GM12878 (cell line): ENCODE data around the gene GPER1. TPM values are rescaled to one million over a fixed set of nuclear protein-coding genes. Genes with fewer than 3 reads are reported as not detected.

Source experiments
- ATAC-seq: fragments of 200-7000 bp; cut with Tn5 transposase; 3 replicates; pipeline ENCODE4 v1.9.1; 2020; ENCODE audit warnings: mild to moderate bottlenecking, moderate library complexity
- BruUV-seq: library from RNA; stranded (reverse); fragments of 400-500 nt; replicated peaks from 2 replicates; lab custom pipeline; 2021; lab: Mats Ljungman, UMichigan
- CTCF ChIA-PET: fragments of 300-600 bp; sonication (Branson Sonifier 250); formaldehyde crosslinking; extraction: SDS; loops from one replicate; lab custom pipeline; 2021; ENCODE audit warnings: inconsistent platforms; lab: Yijun Ruan, JAX
- POLR2A ChIA-PET: fragments of 350-600 bp; formaldehyde crosslinking; extraction: SDS; loops from one replicate; lab custom pipeline; 2021; ENCODE audit warnings: inconsistent platforms; lab: Charles Lee
- RAD21 ChIA-PET: fragments of 300-600 bp; sonication (Branson Sonifier 250); formaldehyde crosslinking; loops from one replicate; lab custom pipeline; 2023; ENCODE audit warnings: antibody characterized with exemption; ENCODE audit not compliant: unreplicated experiment; lab: Charles Lee
- SMC1A ChIA-PET: fragments of 300-600 bp; sonication (Branson Sonifier 250); formaldehyde crosslinking; loops from one replicate; lab custom pipeline; 2023; ENCODE audit not compliant: unreplicated experiment, uncharacterized antibody; lab: Charles Lee
- DNase-seq: peaks from one replicate; pipeline ENCODE4 v3.0.0-alpha.2; 2011; ENCODE audit warnings: low read depth, low spot score
- FAIRE-seq: peaks from 3 replicates; lab custom pipeline; 2011; peaks lifted over from hg19 to GRCh38; lab: Jason Lieb, UNC
- H2AFZ ChIP-seq: 2 replicates; pipeline ENCODE4 v1.6.0; 2011; ENCODE audit warnings: low read depth, low read length, control low read depth; ENCODE audit not compliant: control insufficient read depth
- H3K27ac ChIP-seq: 2 replicates; pipeline ENCODE4 v1.5.1; 2011; ENCODE audit warnings: control low read depth; ENCODE audit not compliant: control insufficient read depth, insufficient read depth
- H3K27me3 ChIP-seq, 2 experiments: replicated peaks in 1 of 2; 2 replicates each; pipeline versions ENCODE4 v1.6.0 to v1.6.1; 2011; ENCODE audit warnings: low read length in 1 of 2; ENCODE audit not compliant: control insufficient read depth in 2 of 2, insufficient read depth in 2 of 2
- H3K36me3 ChIP-seq, 2 experiments: 2 replicates each; pipeline ENCODE4 v1.5.1; 2011; ENCODE audit warnings: low read length in 1 of 2; ENCODE audit not compliant: control insufficient read depth in 2 of 2, insufficient read depth in 2 of 2
- H3K4me1 ChIP-seq: 2 replicates; pipeline ENCODE4 v1.6.1; 2011; ENCODE audit warnings: mild to moderate bottlenecking, low read length, moderate library complexity, mixed read lengths; ENCODE audit not compliant: control insufficient read depth, insufficient read depth
- H3K4me2 ChIP-seq: 2 replicates; pipeline ENCODE4 v1.6.0; 2011; ENCODE audit warnings: control low read depth; ENCODE audit not compliant: control insufficient read depth, insufficient read depth
- H3K4me3 ChIP-seq: fragments of 200-600 bp; sonication (generic); 2 replicates; pipeline ENCODE4 v1.5.1; 2016
- H3K79me2 ChIP-seq: 2 replicates; pipeline ENCODE4 v1.6.0; 2011; ENCODE audit warnings: low read length; ENCODE audit not compliant: control insufficient read depth, insufficient read depth
- H3K9ac ChIP-seq: 2 replicates; pipeline ENCODE4 v1.8.0; 2011; ENCODE audit warnings: low read length, control low read depth, mixed read lengths; ENCODE audit not compliant: control insufficient read depth, insufficient read depth
- H3K9me3 ChIP-seq: replicated peaks from 3 replicates; pipeline ENCODE4 v1.5.1; 2011; ENCODE audit warnings: mild to moderate bottlenecking, low read length; ENCODE audit not compliant: control insufficient read depth, insufficient read depth
- H4K20me1 ChIP-seq: 2 replicates; pipeline ENCODE4 v1.6.0; 2011; ENCODE audit not compliant: control insufficient read depth, insufficient read depth
- BCL11A ChIP-seq: IDR thresholded peaks from 2 replicates; pipeline ENCODE4 v1.6.1; 2011; ENCODE audit warnings: low read depth, low read length
- CBX5 ChIP-seq: sonication (generic); IDR thresholded peaks from 2 replicates; pipeline ENCODE4 v1.6.1; 2016; ENCODE audit warnings: low read depth, moderate library complexity, mild to moderate bottlenecking, inconsistent platforms
- EGR1 ChIP-seq, 2 experiments: IDR thresholded peaks; 1 replicate in 1 of 2; 2 replicates in 1 of 2; pipeline ENCODE4 v1.6.1; 2011 to 2012; ENCODE audit warnings: low read depth in 2 of 2, low read length in 2 of 2, borderline replicate concordance in 1 of 2, mild to moderate bottlenecking in 1 of 2, moderate library complexity in 1 of 2
- EP300 ChIP-seq, 2 experiments: fragments of 150-350 bp in 1 of 2; IDR thresholded peaks; 2 replicates each; pipeline ENCODE4 v1.6.1; 2011 to 2012; ENCODE audit warnings: low read depth in 2 of 2, low read length in 2 of 2, borderline replicate concordance in 1 of 2, improper control_type of control experiment in 1 of 2, inconsistent platforms in 1 of 2; ENCODE audit not compliant: control insufficient read depth in 1 of 2
- FOXM1 ChIP-seq: IDR thresholded peaks from 2 replicates; pipeline ENCODE4 v1.6.1; 2012; ENCODE audit warnings: low read depth, mild to moderate bottlenecking, inconsistent platforms, low read length, moderate library complexity
- GABPA ChIP-seq: IDR thresholded peaks from 2 replicates; pipeline ENCODE4 v1.6.1; 2014; ENCODE audit warnings: antibody characterized with exemption, low read depth, mild to moderate bottlenecking, inconsistent platforms
- HDGF ChIP-seq: fragments of 450-650 bp; IDR thresholded peaks from 2 replicates; pipeline ENCODE4 v1.6.1; 2016; ENCODE audit warnings: antibody characterized with exemption
- KDM1A ChIP-seq: fragments of 200-600 bp; sonication (generic); IDR thresholded peaks from 2 replicates; pipeline ENCODE4 v1.6.1; 2016; ENCODE audit warnings: borderline replicate concordance
- MEF2B ChIP-seq: fragments of 450-650 bp; IDR thresholded peaks from 2 replicates; pipeline ENCODE4 v1.6.1; 2018; ENCODE audit warnings: mild to moderate bottlenecking, moderate library complexity; ENCODE audit not compliant: partially characterized antibody, poor library complexity, severe bottlenecking
- MXI1 ChIP-seq: fragments of 150-350 bp; IDR thresholded peaks from 2 replicates; pipeline ENCODE4 v1.6.1; 2011; ENCODE audit warnings: low read depth, mild to moderate bottlenecking, inconsistent platforms, low read length, improper control_type of control experiment
- NFIC ChIP-seq: IDR thresholded peaks from 2 replicates; pipeline ENCODE4 v1.6.1; 2012; ENCODE audit warnings: low read depth, mild to moderate bottlenecking, inconsistent platforms, low read length, moderate library complexity
- POLR2AphosphoS5 ChIP-seq: IDR thresholded peaks from 2 replicates; pipeline ENCODE4 v1.6.1; 2011; ENCODE audit warnings: mild to moderate bottlenecking, low read length, inconsistent platforms
- RAD21 ChIP-seq: IDR thresholded peaks from 2 replicates; pipeline ENCODE4 v1.6.1; 2011; ENCODE audit warnings: mild to moderate bottlenecking, low read depth, low read length, moderate library complexity; ENCODE audit not compliant: insufficient read depth
- SMARCA5 ChIP-seq: fragments of 450-650 bp; IDR thresholded peaks from 2 replicates; pipeline ENCODE4 v1.6.1; 2017; ENCODE audit warnings: mild to moderate bottlenecking
- TARDBP ChIP-seq: IDR thresholded peaks from 2 replicates; pipeline ENCODE4 v1.6.1; 2016; ENCODE audit warnings: borderline replicate concordance
- WGBS: methylation state at CpG from one replicate; pipeline ENCODE4 v1.1.6; 2016; ENCODE audit warnings: low lambda C conversion rate; ENCODE audit not compliant: insufficient replicate concordance, insufficient coverage; ENCODE audit errors: missing lambda C conversion rate; 5-methylcytosine and 5-hydroxymethylcytosine counted together
- in situ Hi-C: fragments of 300-500 bp; cut with MboI; formaldehyde crosslinking; loops from 9 replicates; pipeline ENCODE4 v1.14.3; 2018; ENCODE audit warnings: mixed read lengths
- intact Hi-C: fragments of 100-400 bp; cut with micrococcal nuclease; formaldehyde crosslinking; loops from one replicate; pipeline ENCODE4 v1.14.2; 2022; ENCODE audit not compliant: unreplicated experiment
- polyA plus RNA-seq, 11 experiments: library from polyadenylated mRNA; depleted of rRNA in 4 of 11; unstranded in 6 of 11; stranded (reverse) in 5 of 11; fragments of >200 nt; fragmentation: Nextera tagmentation in 4 of 11; fragmentation: Illumina TruSeq in 1 of 11; extraction: Ambion mirVana in 4 of 11; extraction: Trizol in 1 of 11; gene quantifications; 1 replicate in 1 of 11; 2 replicates in 10 of 11; pipeline versions ENCODE4 v1.2.1 to v1.2.3, GENCODE V29; 2011 to 2016; ENCODE audit warnings: inconsistent platforms in 2 of 11, missing spikeins in 2 of 11, low read depth in 1 of 11
- total RNA-seq, 4 experiments: library from RNA; depleted of rRNA in 3 of 4; stranded (reverse); fragments of >200 nt in 3 of 4; fragmentation: Illumina TruSeq in 1 of 4; extraction: Trizol in 1 of 4; gene quantifications; 2 replicates each; pipeline versions ENCODE4 v1.2.1 to v1.2.3, GENCODE V29; 2013 to 2021
- TF ChIP-seq, protein P1 (sequence below): IDR thresholded peaks from 2 replicates; pipeline ENCODE4 v1.6.1; 2011; ENCODE audit warnings: low read depth, mild to moderate bottlenecking, low read length, moderate library complexity, borderline replicate concordance; ENCODE audit errors: extremely low read depth
- TF ChIP-seq, protein P2 (sequence below): fragments of 450-650 bp; IDR thresholded peaks from 2 replicates; pipeline ENCODE4 v1.6.1; 2017; ENCODE audit warnings: low read depth, mild to moderate bottlenecking, moderate library complexity
- TF ChIP-seq, protein P3 (sequence below): IDR thresholded peaks from 2 replicates; pipeline ENCODE4 v1.6.1; 2011; ENCODE audit warnings: mild to moderate bottlenecking, low read depth, low read length, moderate library complexity; ENCODE audit not compliant: insufficient replicate concordance

Gene GPER1
- total and polyA plus RNA-seq, 10 of the 15 experiments (the other 5 are each of a cell fraction or from before 2014, with no cell fraction given) = 0.03 to 6.5 (median 2.6) TPM

DNA sequence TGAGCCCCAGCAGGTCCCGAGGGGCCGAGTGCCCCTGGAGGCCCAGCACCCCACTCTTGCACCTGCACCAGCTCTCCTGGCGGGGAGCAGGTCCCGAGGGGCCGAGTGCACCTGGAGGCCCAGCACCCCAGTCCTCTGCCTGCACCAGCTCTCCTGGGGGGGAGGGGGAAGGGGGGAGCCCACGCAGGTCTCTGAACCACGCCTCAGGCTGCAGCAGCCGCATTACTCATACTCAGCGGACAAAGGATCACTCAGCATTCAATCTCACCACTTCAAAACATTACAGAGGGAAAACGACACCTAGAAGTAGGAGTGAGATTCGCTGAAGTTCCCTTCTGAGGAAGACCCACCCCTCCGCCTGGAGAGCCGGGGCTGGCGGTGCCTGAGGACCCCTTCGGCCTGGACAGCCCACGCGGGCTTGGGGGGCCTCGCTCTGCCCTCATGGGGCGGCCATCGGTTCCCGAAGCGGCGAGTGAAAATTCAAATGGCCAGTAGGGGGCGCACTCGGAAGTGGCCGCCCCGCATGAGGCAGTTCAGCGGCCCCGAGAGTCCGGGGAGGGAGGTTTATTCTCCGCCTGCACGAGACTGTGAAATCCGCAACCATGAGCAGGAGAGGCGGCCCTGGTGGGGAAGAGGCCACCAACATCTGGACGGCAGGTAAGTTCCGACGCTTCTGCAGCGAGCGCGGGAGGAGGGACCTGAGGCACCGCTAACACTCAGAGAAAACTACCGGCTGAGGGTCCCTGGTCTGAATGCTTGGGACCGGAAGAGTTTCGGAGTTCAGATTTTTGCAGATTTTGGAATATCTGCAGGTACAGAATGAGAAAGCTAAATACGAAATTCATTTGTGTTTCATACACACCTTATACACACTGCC, 1.1 kb upstream of the GPER1 start:
- H3K9ac ChIP-seq = peak overlapping the region; percentile 78
- BruUV-seq = TSS peak; percentile 85
- ChIA-PET RAD21 (interaction anchor here (0.6 to 3.7 kb wide), 32 partner anchors 8 to 742 kb away, joined by 3 to 41 read pairs (median 4); partner anchors contain the start of gene ZFAND2A), CTCF (interaction anchor here (0.6 to 5.7 kb wide), 34 partner anchors 9 to 135 kb away, joined by 3 to 77 read pairs (median 4); a partner anchor contains a TSS), SMC1A (interaction anchor here (0.7 to 4.2 kb wide), 24 partner anchors 8 to 177 kb away, joined by 3 to 38 read pairs (median 6); a partner anchor contains a TSS), POLR2A (interaction anchor here (0.5 to 2.7 kb wide), 23 partner anchors 8 to 169 kb away, joined by 3 to 16 read pairs (median 5); partner anchors contain the start of genes COX19 and ZFAND2A)
- peak overlapping the region; percentile 96 for H3K4me2 ChIP-seq
- intact Hi-C loops (loop anchor here (1.0 to 5.0 kb wide), 4 partner anchors 16 to 95 kb away; a partner anchor contains a TSS), in situ Hi-C loops (no loop called here)
- peaks cover 3% of the 10 kb centered on the region for H3K79me2 ChIP-seq
- peaks cover 12% of the 10 kb centered on the region for H3K4me1 ChIP-seq
- H3K36me3 ChIP-seq = peaks cover 0 to 6% of the 10 kb centered on the region in 2 experiments; a peak in 2 of 4 replicates
- peak overlapping the region; percentile 43; the same call in 1 of the 2 replicates for H3K4me3 ChIP-seq
- H3K27me3 ChIP-seq = no peaks in the 10 kb centered on the region
- peak overlapping the region; percentile 92 for H2AFZ ChIP-seq
- ATAC-seq (peak; percentile 96), DNase-seq (no peak), FAIRE-seq (peak; percentile 75)
- H3K27ac ChIP-seq = peak overlapping the region; percentile 76
- H4K20me1 ChIP-seq = no peaks in the 10 kb centered on the region
- H3K9me3 ChIP-seq = no peaks in the 10 kb centered on the region
- 1% methylated on average over 45 of the region's 45 CpGs for WGBS
- TF ChIP-seq NFIC (peak; percentile 60; the same call in 1 of the 2 replicates), POLR2AphosphoS5 (peak; percentile 44; the same call in 1 of the 2 replicates), RAD21 (peak; percentile 57; the same call in 1 of the 2 replicates), KDM1A (no peak), EGR1 (IDR thresholded peaks at IDR 0.05; ENCODE audit: borderline replicate concordance in 1 of 2, low read depth in 2 of 2, low read length in 2 of 2) (peak in 1 of 2 experiments; percentile 63; a peak in 1 of 3 replicates), CBX5 (peak; percentile 53; the same call in 1 of the 2 replicates), FOXM1 (peak; percentile 34), SMARCA5 (peak; percentile 95), MEF2B (peak; percentile 99), TARDBP (no peak), GABPA (no peak), EP300 (IDR thresholded peaks at IDR 0.05; ENCODE audit: borderline replicate concordance in 1 of 2, control insufficient read depth in 1 of 2, low read depth in 2 of 2, low read length in 2 of 2) (peak; percentile 64 to 72), MXI1 (peak; percentile 66), BCL11A (no peak), HDGF (0 out of 2 replicates have a peak, but pooled peaks have one; percentile 72)
- TF ChIP-seq, protein P1, sequence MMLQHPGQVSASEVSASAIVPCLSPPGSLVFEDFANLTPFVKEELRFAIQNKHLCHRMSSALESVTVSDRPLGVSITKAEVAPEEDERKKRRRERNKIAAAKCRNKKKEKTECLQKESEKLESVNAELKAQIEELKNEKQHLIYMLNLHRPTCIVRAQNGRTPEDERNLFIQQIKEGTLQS = no peak
- TF ChIP-seq, protein P2, sequence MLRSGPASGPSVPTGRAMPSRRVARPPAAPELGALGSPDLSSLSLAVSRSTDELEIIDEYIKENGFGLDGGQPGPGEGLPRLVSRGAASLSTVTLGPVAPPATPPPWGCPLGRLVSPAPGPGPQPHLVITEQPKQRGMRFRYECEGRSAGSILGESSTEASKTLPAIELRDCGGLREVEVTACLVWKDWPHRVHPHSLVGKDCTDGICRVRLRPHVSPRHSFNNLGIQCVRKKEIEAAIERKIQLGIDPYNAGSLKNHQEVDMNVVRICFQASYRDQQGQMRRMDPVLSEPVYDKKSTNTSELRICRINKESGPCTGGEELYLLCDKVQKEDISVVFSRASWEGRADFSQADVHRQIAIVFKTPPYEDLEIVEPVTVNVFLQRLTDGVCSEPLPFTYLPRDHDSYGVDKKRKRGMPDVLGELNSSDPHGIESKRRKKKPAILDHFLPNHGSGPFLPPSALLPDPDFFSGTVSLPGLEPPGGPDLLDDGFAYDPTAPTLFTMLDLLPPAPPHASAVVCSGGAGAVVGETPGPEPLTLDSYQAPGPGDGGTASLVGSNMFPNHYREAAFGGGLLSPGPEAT = no peak; the same call in 1 of the 2 replicates
- TF ChIP-seq, protein P3, sequence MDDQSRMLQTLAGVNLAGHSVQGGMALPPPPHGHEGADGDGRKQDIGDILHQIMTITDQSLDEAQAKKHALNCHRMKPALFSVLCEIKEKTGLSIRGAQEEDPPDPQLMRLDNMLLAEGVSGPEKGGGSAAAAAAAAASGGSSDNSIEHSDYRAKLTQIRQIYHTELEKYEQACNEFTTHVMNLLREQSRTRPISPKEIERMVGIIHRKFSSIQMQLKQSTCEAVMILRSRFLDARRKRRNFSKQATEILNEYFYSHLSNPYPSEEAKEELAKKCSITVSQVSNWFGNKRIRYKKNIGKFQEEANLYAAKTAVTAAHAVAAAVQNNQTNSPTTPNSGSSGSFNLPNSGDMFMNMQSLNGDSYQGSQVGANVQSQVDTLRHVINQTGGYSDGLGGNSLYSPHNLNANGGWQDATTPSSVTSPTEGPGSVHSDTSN = no peak
